NOMO-1 treated with dmso at 0.1 percent for 144 hours (cell line): ENCODE measurements around the gene RPS3.
"Not testable (repeated sequence)": the region's sequence is repeated elsewhere in the genome, so short reads cannot be mapped to it uniquely, and the experiment has no call there.

Experiments used
- DNase-seq: peaks from one replicate; lab custom pipeline; 2025; ENCODE audit not compliant: unreplicated experiment; lab: John Stamatoyannopoulos, UW

The RPS3 gene

GRCh38 chr11:75399344-75400145, at the start of gene RPS3:
Gene RPS3 (plus strand): TSS chr11:75399518. CDS start chr11:75399548, 30 bp downstream.
- peak; percentile 85 for DNase-seq

DNA sequence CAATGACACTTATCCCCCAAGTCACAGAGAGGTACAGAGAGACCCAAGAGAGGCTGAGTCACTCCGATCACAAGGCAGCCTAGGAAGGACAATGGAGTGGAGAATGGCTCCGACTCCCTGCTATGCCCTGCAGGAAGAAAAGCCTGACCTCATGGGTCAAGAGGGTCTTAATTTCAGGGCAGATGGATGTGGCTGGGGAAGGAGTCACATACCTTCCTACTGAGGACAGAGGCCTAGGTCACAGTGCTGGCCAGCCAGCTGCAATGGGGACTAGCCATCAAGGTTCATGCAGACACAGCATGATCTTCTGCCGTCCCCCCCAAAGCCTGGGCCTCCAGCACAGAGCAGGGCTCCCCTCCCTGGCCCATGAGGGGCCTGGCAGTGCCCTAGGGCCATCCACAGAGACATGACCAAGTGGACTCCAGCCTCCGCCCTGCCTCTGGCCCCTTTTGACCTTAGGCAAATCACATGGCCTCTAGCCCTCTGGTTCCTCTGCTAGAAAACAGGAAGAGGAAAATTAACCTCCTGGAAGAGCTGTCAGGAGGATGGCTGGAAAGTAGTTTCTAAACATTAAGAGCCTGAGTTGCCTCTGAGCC, 49.7 kb upstream of the RPS3 start:
- DNase-seq = no peak

DNA sequence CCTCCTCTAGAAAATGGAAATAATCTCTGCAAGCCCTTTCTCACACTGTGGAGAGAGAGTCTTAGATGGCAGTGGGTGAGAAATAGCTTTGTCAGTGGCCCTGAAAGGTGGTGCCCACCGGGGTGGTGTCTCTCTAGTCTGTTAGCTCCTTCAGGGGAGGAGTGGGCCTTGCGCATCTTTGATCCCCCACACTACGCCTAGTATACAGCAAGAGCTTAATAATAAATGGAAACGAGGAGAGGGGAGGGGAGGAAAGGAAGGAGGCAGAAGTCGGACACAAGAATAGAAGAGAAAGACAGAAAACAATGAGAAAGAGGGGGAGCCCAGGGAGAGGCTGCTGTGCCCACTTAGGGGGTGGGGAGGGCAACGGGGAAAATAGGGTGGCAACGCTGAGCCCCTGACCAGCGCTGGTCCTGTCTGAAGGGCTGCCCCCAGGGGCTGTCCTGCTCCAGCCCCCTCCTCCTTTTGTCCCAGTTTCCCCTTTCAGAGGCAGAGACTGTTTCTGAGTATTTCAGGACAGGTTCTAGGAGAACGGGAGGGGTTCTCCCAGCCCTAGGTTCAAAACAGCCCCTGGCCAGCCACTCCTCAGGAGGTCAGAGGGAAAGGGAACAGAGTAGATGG, 49.1 kb upstream of the RPS3 start:
- no peak for DNase-seq

DNA sequence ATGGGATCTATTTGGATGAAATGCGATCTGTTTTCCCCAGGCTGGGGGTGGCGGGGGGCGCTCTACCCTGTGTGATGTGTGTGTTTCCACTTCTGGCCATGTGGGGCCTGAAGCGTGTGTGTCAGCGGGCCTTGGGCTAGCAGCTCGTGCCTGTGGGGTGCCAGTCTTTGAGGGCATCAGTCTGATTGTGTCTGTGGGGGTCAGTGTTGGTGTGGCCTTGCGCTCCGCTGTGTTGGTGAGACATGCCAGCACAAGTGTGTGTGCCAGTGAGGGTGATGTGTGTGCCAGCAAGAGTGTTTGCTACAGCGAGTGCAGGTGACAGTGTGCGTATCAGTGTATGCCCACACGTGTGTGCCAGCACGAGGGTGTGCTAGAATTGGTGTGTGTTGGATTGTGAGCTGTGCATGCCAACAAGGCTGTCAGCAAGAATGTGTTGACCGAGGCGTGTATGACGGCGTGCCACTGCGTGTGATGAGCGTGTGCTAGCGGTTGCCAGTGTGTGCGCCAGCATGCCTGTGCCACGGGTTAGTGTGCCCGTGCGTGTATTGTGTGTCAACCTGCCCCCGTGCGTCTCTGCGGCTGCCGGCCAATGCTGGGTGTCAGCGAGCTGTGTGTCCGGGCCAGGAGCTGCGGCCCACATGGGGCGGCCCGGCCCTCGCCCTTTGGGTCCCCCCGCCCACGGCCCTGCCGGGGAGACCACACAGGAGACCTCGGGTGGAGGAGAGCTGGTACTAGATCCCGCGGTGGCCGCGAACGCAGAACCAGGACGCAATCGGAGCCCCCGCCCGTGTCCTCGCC, 48.4 kb upstream of the RPS3 start:
- peak; percentile 19 for DNase-seq

DNA sequence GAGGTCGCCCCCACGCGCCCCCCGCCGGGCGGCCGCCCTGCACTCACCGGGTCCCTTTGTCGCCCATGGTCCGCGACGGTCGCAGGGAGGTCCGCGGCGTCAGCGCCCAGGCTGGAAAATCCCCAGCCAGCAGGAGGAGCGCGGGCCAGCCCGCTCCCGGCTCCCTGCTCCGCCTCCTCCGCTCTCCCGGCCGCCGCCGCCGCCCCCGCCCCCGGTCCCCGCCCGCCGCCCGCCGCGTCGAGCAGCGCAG, 47.9 kb upstream of the RPS3 start, which contains the start of gene ARRB1:
Gene ARRB1 (minus strand): TSS at position 121 of the 250 bp plus-strand sequence. CDS start 54 bp downstream, at position 67.
- no peak for DNase-seq

GRCh38 chr11:75351791-75352587, 47.3 kb upstream of the RPS3 start:
- DNase-seq = peak; percentile 83

DNA sequence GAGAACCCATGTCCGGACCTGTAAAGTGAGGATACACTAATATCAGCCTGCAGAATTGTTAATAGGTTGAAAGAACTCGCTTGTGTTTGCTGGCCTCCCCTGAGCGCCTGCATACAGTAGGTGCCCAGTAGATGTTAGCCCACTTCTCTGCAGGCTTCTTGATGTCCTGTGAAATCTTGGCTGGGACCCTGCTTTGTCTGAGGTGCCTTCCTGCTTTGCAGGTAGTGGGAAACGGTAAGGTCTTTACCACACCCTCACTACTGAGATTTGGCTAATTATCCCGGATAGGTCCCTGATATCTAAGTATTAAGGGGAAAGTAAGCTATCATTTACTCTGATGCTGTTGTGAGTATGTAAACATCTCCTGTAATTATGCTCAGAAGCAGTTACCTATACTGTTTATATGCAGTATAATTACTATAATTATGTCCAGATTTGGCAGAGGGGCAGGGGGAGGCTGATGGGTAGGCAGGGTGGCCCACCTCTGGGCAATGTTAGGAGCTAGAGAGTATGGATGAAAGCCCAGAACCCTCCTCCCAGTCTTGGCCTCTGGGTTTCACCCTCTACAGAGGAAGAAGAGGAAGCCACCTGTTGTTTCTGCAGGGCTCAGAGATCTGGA, 46.6 kb upstream of the RPS3 start:
- no peak for DNase-seq

GRCh38 chr11:75355051-75355450, 44.3 kb upstream of the RPS3 start:
- DNase-seq = no peak

DNA sequence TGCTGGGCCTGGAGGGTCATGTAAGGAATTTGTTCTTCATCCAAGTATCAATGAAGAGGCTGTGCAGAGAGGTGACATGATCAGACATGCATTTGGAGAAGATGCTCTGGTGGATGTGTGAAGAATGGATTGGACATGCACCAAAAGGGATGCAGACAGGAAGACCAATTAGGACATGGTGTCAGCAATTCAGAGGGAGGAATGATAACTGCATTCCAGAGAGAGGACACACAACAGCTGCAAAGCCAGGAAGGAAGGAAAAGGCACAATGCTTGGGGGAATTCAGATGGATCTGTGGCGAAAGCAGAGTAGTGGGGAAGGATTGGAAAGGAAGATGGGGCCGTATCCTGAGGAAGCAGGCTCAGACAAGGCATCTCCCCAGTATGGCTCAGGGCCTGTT, 42.7 kb upstream of the RPS3 start:
- no peak for DNase-seq

GRCh38 chr11:75362285-75362684, 37.0 kb upstream of the RPS3 start:
- not testable (repeated sequence) for DNase-seq

GRCh38 chr11:75365711-75366181, 33.6 kb upstream of the RPS3 start:
- DNase-seq = peak; percentile 61

DNA sequence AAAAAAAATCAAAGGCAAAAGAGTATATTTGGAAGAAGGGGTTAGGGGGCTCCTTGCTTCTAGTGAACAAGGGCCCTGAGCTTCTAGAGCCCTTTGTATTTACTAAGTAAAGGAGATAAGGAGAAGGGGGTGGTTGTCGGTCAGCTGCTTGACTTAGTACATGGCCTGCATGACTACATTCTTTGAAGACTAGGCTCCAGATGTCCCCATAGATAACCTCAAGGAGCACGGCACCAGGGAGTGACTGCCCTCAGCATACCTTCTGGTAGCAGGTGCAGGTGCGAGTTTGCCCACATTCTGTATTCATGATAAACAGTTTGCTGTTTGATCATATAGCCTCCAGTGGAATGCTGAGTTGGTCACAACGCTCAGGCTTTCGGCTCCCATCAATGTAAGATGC, 32.5 kb upstream of the RPS3 start:
- not testable (repeated sequence) for DNase-seq

- DNase-seq = peak; percentile 27
These were observed 29.6 kb upstream of the RPS3 start for GRCh38 chr11:75369560-75370255.

- no peak for DNase-seq
These were observed 27.1 kb upstream of the RPS3 start for GRCh38 chr11:75371949-75372876.

GRCh38 chr11:75373201-75373600, 26.1 kb upstream of the RPS3 start:
- no peak for DNase-seq

DNA sequence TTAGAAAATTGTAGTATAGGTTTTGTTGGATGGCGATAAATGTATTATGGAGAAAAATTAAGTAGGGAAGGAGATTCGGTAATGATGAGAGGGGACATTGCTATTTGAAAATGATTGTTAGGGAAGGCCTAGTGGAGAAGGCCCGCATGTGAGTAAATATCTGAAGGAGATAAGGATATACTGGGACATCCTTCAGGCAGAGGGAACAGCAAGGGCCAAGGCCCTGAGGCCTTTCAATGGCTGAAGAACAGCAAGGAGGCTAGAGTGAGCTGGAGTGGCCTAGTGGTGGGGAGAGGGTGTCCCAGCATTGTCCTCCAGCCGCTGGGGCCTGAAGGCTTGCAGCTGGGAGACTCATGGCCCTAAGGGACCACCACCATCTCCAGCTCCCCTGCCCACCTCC, 24.7 kb upstream of the RPS3 start:
- DNase-seq = no peak

DNA sequence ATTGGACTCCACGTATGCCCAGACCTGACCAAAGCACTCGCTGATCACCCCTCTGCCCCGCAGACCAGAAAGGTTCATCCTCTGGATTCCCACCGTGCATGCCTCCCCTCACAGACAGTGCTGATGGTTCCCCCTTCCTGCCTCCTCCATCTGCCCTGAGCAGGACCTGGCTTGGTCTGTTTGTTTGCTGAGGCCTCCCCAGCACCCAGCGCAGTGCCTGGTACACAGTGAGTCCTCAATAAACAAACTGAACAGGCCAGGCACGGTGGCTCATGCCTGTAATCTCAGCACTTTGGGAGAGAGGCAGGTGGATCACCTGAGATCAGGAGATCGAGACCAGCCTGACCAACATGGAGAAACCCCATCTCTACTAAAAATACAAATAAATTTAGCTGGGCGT, 23.7 kb upstream of the RPS3 start:
- DNase-seq = no peak

GRCh38 chr11:75376175-75376574, 23.1 kb upstream of the RPS3 start:
- DNase-seq = no peak
